ENCODE measurements around the gene HIGD2A. TPM values are rescaled to one million over a fixed set of nuclear protein-coding genes. Genes with fewer than 3 reads are reported as not detected.

Gene HIGD2A
- total RNA-seq, 1 experiment from 2014 or later = 84.7 TPM

DNA sequence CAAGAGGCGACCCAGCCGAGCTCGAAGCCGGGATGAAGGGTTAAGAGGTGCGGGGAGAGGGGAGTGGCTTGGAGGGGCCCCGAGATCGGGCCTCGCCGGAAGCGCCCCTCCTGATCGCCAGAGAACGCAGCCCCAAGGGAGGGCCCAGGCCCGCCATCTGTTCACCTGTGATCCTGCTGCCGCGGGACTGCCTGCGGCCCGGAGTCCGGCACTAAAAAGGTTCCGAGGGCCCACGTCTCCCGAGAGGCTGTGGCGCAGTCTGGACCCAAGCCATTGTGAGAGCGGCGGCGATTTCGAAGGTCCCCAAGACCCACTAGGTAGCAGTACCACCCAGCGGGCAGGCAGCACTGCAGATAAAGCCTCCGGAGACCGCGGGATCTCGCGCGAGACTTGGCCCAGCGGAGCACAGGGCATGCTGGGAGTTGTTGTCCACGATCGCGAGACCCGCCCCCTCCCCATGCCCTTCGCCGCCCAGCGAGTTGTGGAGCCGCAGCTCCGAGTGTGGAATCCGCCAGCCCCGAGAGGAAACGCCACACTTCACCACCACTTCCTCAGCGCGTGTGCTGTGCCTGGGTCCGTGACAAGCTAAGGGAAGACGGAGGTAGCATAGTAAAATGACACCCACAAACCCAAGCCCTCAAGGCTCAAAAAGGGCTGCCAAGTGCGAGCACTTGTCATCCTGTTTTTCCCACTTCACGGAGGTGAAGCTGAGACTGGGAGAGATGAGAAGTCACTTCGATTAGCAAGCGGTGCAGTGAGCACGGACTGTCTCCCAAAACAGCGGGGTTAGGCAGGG is 26.9 kb upstream of the HIGD2A start, which contains the start of gene KIAA1191:
TSS of gene KIAA1191 (minus strand) at position 328 of the 796 bp plus-strand sequence. CDS start 2,256 bp downstream, outside the sequence.
- peak within 1 kb of the TSS; percentile 73 for H3K4me3 ChIP-seq
- H3K4me1 ChIP-seq (replicated peaks) = peaks cover 19% of the 10 kb centered on the region
- 0 out of 2 replicates have a peak, but pooled peaks cover 6% of the 10 kb centered on the region for H3K27me3 ChIP-seq (replicated peaks)
- DNase-seq (ENCODE audit: low read depth in 1 of 2, low spot score in 2 of 2) = peak; percentile 89 to 96
- H3K36me3 ChIP-seq = peaks cover 43% of the 10 kb centered on the region
- peaks cover 11% of the 10 kb centered on the region for H3K9me3 ChIP-seq (replicated peaks)
- peak within 1 kb of the TSS; percentile 30 for H3K27ac ChIP-seq

GRCh38 chr5:176362233-176362490 is 26.4 kb upstream of the HIGD2A start:
- H3K36me3 ChIP-seq = peaks cover 40% of the 10 kb centered on the region
- 0 out of 2 replicates have a peak, but pooled peaks cover 6% of the 10 kb centered on the region for H3K27me3 ChIP-seq (replicated peaks)
- DNase-seq (ENCODE audit: low read depth in 1 of 2, low spot score in 2 of 2) = no peak
- peak overlapping the region; percentile 73 for H3K4me3 ChIP-seq
- H3K27ac ChIP-seq = no peak overlapping the region
- peaks cover 19% of the 10 kb centered on the region for H3K4me1 ChIP-seq (replicated peaks)
- H3K9me3 ChIP-seq (replicated peaks) = peaks cover 11% of the 10 kb centered on the region

GRCh38 chr5:176364765-176365350 is 23.7 kb upstream of the HIGD2A start:
- H3K9me3 ChIP-seq (replicated peaks) = peaks cover 11% of the 10 kb centered on the region
- peaks cover 19% of the 10 kb centered on the region for H3K4me1 ChIP-seq (replicated peaks)
- no peak overlapping the region for H3K27ac ChIP-seq
- DNase-seq (ENCODE audit: low read depth in 1 of 2, low spot score in 2 of 2) = no peak
- peaks cover 17% of the 10 kb centered on the region for H3K36me3 ChIP-seq
- H3K4me3 ChIP-seq = peak overlapping the region; percentile 62
- 0 out of 2 replicates have a peak, but pooled peaks cover 6% of the 10 kb centered on the region for H3K27me3 ChIP-seq (replicated peaks)

DNA sequence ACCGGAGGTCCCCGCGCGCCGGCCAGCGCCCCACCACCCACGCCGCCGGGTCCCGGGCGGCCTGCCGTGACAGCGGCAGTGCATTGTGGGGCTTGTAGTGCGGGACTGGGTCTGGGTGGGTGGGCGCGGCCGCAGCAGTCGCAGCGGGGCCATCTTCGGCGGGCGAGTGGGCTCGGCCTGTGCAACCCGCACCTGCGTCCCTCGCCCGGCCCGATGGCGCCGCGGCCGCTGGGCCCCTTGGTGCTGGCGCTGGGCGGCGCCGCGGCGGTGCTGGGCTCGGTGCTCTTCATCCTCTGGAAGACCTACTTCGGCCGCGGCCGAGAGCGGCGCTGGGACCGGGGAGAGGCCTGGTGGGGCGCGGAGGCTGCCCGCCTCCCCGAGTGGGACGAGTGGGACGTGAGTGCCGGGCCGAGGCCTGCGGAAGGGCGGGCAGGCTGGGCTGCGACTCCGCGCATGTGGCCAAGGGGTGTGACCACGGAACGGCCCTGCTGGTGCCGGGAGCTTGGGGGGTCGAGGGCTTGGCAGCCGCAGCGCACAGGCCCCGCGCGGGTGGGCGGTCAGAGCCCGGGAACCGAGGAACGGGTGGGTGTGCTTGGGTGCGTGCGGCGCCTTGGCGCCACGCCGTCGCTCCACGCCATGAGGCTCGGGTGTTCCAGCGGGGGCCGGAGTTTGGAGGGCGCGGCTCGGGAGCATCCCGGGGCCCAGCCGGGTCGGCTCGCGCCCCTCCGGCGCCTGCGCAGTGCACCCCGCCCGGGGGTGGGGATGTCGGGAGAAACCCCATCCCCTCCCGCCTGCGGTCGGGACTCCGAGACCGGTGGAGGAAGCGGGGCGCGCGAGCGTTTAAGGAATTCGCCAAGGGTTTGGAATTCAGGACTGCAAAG is 23.0 kb upstream of the HIGD2A start, which contains the start of gene ARL10:
TSS of gene ARL10 (plus strand) at position 137 of the 881 bp plus-strand sequence. CDS start at position 214, 77 bp downstream.
- DNase-seq (ENCODE audit: low read depth in 1 of 2, low spot score in 2 of 2) = peak in 1 of 2 experiments; percentile 33
- Histone ChIP-seq H3K4me3 (peak within 1 kb of the TSS; percentile 62), H3K4me1 (replicated peaks) (peaks cover 19% of the 10 kb centered on the region), H3K9me3 (replicated peaks) (peaks cover 11% of the 10 kb centered on the region), H3K27me3 (replicated peaks) (0 out of 2 replicates have a peak, but pooled peaks cover 6% of the 10 kb centered on the region), H3K27ac (no peak within 1 kb of the TSS), H3K36me3 (peaks cover 16% of the 10 kb centered on the region)

DNA sequence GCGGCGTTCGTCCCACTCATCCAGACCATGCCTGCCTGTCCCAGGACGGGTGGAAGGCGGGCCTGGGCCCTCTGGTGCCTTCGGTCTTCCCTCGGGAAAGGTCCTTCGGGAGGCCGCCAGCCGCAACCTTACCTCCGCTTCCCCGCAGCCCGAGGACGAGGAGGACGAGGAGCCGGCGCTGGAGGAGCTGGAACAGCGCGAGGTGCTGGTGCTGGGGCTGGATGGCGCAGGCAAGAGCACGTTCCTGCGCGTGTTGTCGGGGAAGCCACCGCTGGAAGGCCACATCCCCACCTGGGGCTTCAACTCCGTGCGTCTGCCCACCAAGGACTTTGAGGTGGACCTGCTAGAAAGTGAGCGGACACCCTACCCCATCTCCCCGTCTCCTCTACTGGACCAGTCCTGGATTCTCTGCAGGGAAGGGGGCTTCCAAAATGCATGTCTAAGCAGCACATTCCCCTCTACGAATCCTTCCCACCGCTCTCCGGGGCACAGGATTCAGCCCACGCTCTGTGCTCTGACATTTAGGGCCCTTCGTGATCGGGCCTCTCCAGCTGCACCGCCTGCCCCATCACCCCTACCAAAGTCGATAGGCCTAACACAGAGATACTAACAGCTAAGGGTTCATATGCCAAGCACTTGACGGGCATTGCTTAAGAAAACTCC is 22.2 kb upstream of the HIGD2A start:
- Histone ChIP-seq H3K27ac (no peak overlapping the region), H3K9me3 (replicated peaks) (peaks cover 11% of the 10 kb centered on the region), H3K4me1 (replicated peaks) (peaks cover 19% of the 10 kb centered on the region), H3K4me3 (peak overlapping the region; percentile 62), H3K27me3 (replicated peaks) (0 out of 2 replicates have a peak, but pooled peaks cover 6% of the 10 kb centered on the region), H3K36me3 (peaks cover 13% of the 10 kb centered on the region)
- no peak for DNase-seq (ENCODE audit: low read depth in 1 of 2, low spot score in 2 of 2)

GRCh38 chr5:176368726-176369125 is 19.8 kb upstream of the HIGD2A start:
- Histone ChIP-seq H3K27ac (no peak overlapping the region), H3K4me3 (no peak overlapping the region), H3K9me3 (replicated peaks) (peaks cover 11% of the 10 kb centered on the region), H3K4me1 (replicated peaks) (peaks cover 15% of the 10 kb centered on the region), H3K27me3 (replicated peaks) (0 out of 2 replicates have a peak, but pooled peaks cover 6% of the 10 kb centered on the region), H3K36me3 (peaks cover 11% of the 10 kb centered on the region)
- DNase-seq (ENCODE audit: low read depth in 1 of 2, low spot score in 2 of 2) = no peak

GRCh38 chr5:176369934-176370711 is 18.4 kb upstream of the HIGD2A start:
- Histone ChIP-seq H3K9me3 (replicated peaks) (peaks cover 11% of the 10 kb centered on the region), H3K4me1 (replicated peaks) (peaks cover 12% of the 10 kb centered on the region), H3K27ac (no peak overlapping the region), H3K4me3 (no peak overlapping the region), H3K36me3 (peaks cover 11% of the 10 kb centered on the region), H3K27me3 (replicated peaks) (0 out of 2 replicates have a peak, but pooled peaks cover 6% of the 10 kb centered on the region)
- no peak for DNase-seq (ENCODE audit: low read depth in 1 of 2, low spot score in 2 of 2)

GRCh38 chr5:176371621-176372539 is 16.7 kb upstream of the HIGD2A start:
- H3K36me3 ChIP-seq = no peaks in the 10 kb centered on the region; the same call in 1 of the 2 replicates
- H3K9me3 ChIP-seq (replicated peaks) = no peaks in the 10 kb centered on the region
- no peaks in the 10 kb centered on the region for H3K27me3 ChIP-seq (replicated peaks)
- H3K4me3 ChIP-seq = no peak overlapping the region
- no peak for DNase-seq (ENCODE audit: low read depth in 1 of 2, low spot score in 2 of 2)
- no peaks in the 10 kb centered on the region for H3K4me1 ChIP-seq (replicated peaks)
- no peak overlapping the region for H3K27ac ChIP-seq

- H3K27me3 ChIP-seq (replicated peaks) = no peaks in the 10 kb centered on the region
- no peaks in the 10 kb centered on the region for H3K4me1 ChIP-seq (replicated peaks)
- no peaks in the 10 kb centered on the region for H3K9me3 ChIP-seq (replicated peaks)
- H3K27ac ChIP-seq = no peak overlapping the region
- no peak overlapping the region for H3K4me3 ChIP-seq
- peaks cover under 1% of the 10 kb centered on the region; the same call in 1 of the 2 replicates for H3K36me3 ChIP-seq
- no peak for DNase-seq (ENCODE audit: low read depth in 1 of 2, low spot score in 2 of 2)
Observed at GRCh38 chr5:176373100-176373818, 15.3 kb upstream of the HIGD2A start.

DNA sequence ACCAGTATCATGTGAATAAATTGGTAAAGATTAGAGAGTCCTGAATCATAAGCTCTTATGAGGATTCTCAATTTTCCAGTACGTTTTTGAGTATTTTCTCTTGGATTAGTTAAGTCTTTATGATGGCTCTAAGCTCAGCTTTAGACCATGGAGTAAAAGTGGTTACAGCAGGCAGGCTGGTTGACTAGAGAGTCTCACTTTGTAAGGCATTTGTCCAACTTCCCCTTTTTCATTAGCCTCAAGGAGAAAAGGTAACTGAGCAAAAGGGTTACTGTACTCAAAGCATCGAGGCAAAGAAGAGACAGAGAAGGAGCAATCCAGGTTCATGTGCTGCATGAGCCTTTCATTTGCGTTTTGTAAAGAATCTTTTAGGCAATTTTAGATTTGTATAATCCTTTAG is 8.7 kb upstream of the HIGD2A start:
- H3K4me3 ChIP-seq = no peak overlapping the region
- H3K36me3 ChIP-seq = peaks cover 54% of the 10 kb centered on the region
- no peaks in the 10 kb centered on the region for H3K9me3 ChIP-seq (replicated peaks)
- no peak for DNase-seq (ENCODE audit: low read depth in 1 of 2, low spot score in 2 of 2)
- no peak overlapping the region for H3K27ac ChIP-seq
- no peaks in the 10 kb centered on the region for H3K4me1 ChIP-seq (replicated peaks)
- H3K27me3 ChIP-seq (replicated peaks) = no peaks in the 10 kb centered on the region

DNA sequence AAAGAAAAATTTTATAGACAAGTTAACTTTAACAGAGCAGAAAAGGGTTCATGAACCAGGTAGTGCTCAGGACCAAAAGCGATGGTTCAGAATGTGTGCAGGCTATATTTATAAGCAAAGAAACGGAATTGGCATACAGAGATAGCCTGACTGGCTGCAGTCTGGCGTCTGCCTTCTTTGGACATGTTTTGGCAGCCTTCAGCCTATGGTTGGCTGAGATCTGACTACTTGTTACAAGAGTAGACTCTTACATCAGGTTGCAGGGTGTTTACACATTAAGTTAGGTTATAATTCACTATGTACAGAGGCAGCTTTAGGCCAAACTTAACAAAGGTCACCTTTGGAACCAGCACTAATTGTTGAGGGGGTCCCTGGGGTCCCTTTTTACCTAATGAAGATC is 7.1 kb upstream of the HIGD2A start:
- DNase-seq (ENCODE audit: low read depth in 1 of 2, low spot score in 2 of 2) = no peak
- Histone ChIP-seq H3K27ac (no peak overlapping the region), H3K9me3 (replicated peaks) (no peaks in the 10 kb centered on the region), H3K4me1 (replicated peaks) (no peaks in the 10 kb centered on the region), H3K36me3 (peaks cover 70% of the 10 kb centered on the region), H3K27me3 (replicated peaks) (no peaks in the 10 kb centered on the region), H3K4me3 (no peak overlapping the region)

All from SJSA1 (cell line).